K562 (cell line): ENCODE results near the gene SCN8A. TPM values are rescaled to one million over a fixed set of nuclear protein-coding genes. Genes with fewer than 3 reads are reported as not detected.

Experiments
- C11orf30 ChIP-seq: fragments of 450-650 bp; IDR thresholded peaks from 2 replicates; pipeline ENCODE4 v1.6.1; 2016; ENCODE audit warnings: low read depth, mild to moderate bottlenecking
- CBX2 ChIP-seq: fragments of 200-600 bp; sonication (generic); IDR thresholded peaks from one replicate; pipeline ENCODE4 v1.6.1; 2012; ENCODE audit warnings: mild to moderate bottlenecking, low read length, inconsistent platforms; ENCODE audit not compliant: insufficient read depth, poor library complexity, severe bottlenecking
- FOXP1 ChIP-seq: sonication (generic); formaldehyde crosslinking; IDR thresholded peaks from 2 replicates; pipeline ENCODE4 v1.8.0; 2022; ENCODE audit warnings: mild to moderate bottlenecking, missing genetic modification reagents
- HDAC6 ChIP-seq: IDR thresholded peaks from 2 replicates; pipeline ENCODE4 v1.6.1; 2012; ENCODE audit warnings: low read depth, mild to moderate bottlenecking, control low read depth, inconsistent platforms, low read length, moderate library complexity
- MAFF ChIP-seq: IDR thresholded peaks from 2 replicates; pipeline ENCODE4 v1.6.1; 2012; ENCODE audit warnings: low read length, improper control_type of control experiment
- MAFK ChIP-seq: IDR thresholded peaks from 2 replicates; pipeline ENCODE4 v1.6.1; 2011; ENCODE audit warnings: low read length, improper control_type of control experiment
- NELFE ChIP-seq: IDR thresholded peaks from 2 replicates; pipeline ENCODE4 v1.6.1; 2011; ENCODE audit warnings: mild to moderate bottlenecking; ENCODE audit not compliant: insufficient read depth, insufficient read length
- SMARCA5 ChIP-seq: fragments of 450-650 bp; IDR thresholded peaks from 2 replicates; pipeline ENCODE4 v1.6.1; 2016
- ZNF212 ChIP-seq: fragments of 450-650 bp; formaldehyde crosslinking; IDR thresholded peaks from 2 replicates; pipeline ENCODE4 v1.4.0; 2020; ENCODE audit warnings: mild to moderate bottlenecking
- ZNF311 ChIP-seq: fragments of 250-450 bp; sonication (Bioruptor Pico); IDR thresholded peaks from 2 replicates; pipeline ENCODE4 v1.4.0; 2020; ENCODE audit warnings: mild to moderate bottlenecking, moderate library complexity
- polyA plus RNA-seq, 8 experiments: library from polyadenylated mRNA; depleted of rRNA in 4 of 8; stranded (reverse) in 5 of 8; unstranded in 3 of 8; fragments of >200 nt; fragmentation: Nextera tagmentation in 2 of 8; fragmentation: Illumina TruSeq in 1 of 8; extraction: Ambion mirVana in 2 of 8; extraction: Trizol in 1 of 8; gene quantifications; 2 replicates each; pipeline versions ENCODE4 v1.2.1 to v1.2.3, GENCODE V29; 2011 to 2014; ENCODE audit warnings: inconsistent platforms in 1 of 8, missing spikeins in 1 of 8
- total RNA-seq, 7 experiments: library from RNA; depleted of rRNA in 6 of 7; stranded (reverse); fragments of >200 nt in 6 of 7; fragmentation: Illumina TruSeq in 2 of 7; extraction: Trizol in 2 of 7; gene quantifications; 2 replicates each; pipeline versions ENCODE4 v1.2.1 to v1.2.3, GENCODE V29; 2011 to 2021; ENCODE audit warnings: low replicate concordance in 1 of 7
- TF ChIP-seq, protein P1 (sequence below): fragments of 450-650 bp; IDR thresholded peaks from 2 replicates; pipeline ENCODE4 v1.6.1; 2016; ENCODE audit warnings: low read depth

The SCN8A gene
- total and polyA plus RNA-seq, 9 of the 15 experiments (the other 6 are each of a cell fraction or from before 2014, with no cell fraction given): 0.03 to 0.29 (median 0.15) TPM; not detected in 1

- TF ChIP-seq, protein P1, sequence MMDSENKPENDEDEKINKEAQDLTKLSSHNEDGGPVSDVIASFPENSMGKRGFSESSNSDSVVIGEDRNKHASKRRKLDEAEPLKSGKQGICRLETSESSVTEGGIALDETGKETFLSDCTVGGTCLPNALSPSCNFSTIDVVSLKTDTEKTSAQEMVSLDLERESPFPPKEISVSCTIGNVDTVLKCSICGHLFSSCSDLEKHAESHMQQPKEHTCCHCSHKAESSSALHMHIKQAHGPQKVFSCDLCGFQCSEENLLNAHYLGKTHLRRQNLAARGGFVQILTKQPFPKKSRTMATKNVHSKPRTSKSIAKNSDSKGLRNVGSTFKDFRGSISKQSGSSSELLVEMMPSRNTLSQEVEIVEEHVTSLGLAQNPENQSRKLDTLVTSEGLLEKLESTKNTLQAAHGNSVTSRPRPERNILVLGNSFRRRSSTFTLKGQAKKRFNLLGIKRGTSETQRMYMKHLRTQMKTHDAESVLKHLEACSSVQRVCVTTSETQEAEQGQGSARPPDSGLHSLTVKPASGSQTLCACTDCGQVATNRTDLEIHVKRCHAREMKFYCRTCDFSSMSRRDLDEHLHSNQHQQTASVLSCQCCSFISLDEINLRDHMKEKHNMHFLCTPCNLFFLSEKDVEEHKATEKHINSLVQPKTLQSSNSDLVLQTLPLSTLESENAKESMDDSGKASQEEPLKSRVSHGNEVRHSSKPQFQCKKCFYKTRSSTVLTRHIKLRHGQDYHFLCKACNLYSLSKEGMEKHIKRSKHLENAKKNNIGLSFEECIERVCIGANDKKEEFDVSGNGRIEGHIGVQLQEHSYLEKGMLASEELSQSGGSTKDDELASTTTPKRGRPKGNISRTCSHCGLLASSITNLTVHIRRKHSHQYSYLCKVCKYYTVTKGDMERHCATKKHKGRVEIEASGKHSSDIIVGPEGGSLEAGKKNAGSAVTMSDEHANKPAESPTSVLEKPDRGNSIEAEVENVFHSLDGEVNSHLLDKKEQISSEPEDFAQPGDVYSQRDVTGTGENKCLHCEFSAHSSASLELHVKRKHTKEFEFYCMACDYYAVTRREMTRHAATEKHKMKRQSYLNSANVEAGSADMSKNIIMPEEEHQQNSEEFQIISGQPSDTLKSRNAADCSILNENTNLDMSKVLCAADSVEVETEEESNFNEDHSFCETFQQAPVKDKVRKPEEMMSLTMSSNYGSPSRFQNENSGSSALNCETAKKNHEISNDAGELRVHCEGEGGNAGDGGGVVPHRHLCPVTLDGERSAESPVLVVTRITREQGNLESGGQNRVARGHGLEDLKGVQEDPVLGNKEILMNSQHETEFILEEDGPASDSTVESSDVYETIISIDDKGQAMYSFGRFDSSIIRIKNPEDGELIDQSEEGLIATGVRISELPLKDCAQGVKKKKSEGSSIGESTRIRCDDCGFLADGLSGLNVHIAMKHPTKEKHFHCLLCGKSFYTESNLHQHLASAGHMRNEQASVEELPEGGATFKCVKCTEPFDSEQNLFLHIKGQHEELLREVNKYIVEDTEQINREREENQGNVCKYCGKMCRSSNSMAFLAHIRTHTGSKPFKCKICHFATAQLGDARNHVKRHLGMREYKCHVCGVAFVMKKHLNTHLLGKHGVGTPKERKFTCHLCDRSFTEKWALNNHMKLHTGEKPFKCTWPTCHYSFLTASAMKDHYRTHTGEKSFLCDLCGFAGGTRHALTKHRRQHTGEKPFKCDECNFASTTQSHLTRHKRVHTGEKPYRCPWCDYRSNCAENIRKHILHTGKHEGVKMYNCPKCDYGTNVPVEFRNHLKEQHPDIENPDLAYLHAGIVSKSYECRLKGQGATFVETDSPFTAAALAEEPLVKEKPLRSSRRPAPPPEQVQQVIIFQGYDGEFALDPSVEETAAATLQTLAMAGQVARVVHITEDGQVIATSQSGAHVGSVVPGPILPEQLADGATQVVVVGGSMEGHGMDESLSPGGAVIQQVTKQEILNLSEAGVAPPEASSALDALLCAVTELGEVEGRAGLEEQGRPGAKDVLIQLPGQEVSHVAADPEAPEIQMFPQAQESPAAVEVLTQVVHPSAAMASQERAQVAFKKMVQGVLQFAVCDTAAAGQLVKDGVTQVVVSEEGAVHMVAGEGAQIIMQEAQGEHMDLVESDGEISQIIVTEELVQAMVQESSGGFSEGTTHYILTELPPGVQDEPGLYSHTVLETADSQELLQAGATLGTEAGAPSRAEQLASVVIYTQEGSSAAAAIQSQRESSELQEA: no peak
- no peak for TF ChIP-seq CBX2
- no peak for TF ChIP-seq HDAC6
- TF ChIP-seq ZNF311 (CRISPR knock-in tag): no peak
- peak; percentile 14; the same call in 1 of the 2 replicates for TF ChIP-seq MAFK
- TF ChIP-seq SMARCA5: no peak
- TF ChIP-seq C11orf30: peak; percentile 53
- TF ChIP-seq FOXP1 (CRISPR knock-in tag): no peak
- peak; percentile 60 for TF ChIP-seq MAFF
- TF ChIP-seq NELFE: no peak
- TF ChIP-seq ZNF212: no peak
- TF ChIP-seq, all 486 proteins: peak for 5
These were observed 175.1 kb downstream of the SCN8A start (continued) for GRCh38 chr12:51766067-51766676.
